ENCODE results near the gene ZFYVE28. TPM values are rescaled to one million over a fixed set of nuclear protein-coding genes. Genes with fewer than 3 reads are reported as not detected.
"Not testable (repeated sequence)": the region's sequence is repeated elsewhere in the genome, so short reads cannot be mapped to it uniquely, and the experiment has no call there.

Gene ZFYVE28
- 6.7 TPM for total RNA-seq
- long read RNA-seq, full-length matches to known transcripts: 5 of 31 reads
- long read RNA-seq, partial matches to known transcripts: 6 of 31 reads
- long read RNA-seq, other reads (novel, unspliced or antisense): 20 of 31 reads

DNA sequence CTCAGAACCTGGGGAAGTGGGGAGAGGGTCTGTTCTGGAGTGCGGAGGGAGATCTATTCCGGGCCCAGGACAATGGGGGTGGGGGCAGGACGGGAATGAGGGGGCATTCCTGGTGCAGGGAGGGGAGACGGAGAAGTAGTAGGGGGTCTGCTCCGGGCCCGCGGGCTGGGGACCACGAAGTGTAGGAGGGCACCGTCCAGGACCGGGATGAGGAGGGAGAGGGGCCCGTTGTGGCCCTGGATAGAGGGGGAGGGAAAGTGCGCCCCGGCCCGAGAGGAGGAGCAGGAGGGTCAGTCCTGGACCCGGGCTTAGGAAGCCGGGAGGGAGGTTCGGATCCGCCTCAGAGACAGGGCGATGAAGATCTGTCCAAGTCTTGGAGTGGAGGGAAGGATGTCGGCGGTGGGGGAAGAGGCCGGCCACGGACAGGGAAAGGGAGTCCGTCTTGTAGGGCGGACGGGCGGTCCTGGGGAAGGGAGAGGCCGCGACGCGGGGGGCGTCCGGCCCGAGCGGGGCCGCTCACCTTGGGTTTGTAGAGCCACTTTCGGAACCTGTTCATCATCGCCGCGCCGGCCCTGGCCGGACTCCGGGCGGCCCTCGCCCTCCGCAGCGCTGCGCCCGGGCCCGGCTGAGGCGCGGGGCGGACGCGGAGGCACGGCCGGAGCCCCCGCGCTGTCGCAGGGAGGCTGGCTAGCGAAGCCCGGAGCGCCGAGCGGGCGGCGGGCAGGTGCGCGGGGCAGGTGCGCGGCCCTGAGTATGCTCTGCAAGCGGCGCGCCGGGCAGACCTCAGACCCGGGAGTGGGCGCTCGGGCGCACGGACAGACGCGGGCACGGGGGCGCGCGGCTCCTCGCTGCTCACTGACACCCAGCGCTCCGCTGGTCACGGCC, at the start of gene ZFYVE28:
Gene ZFYVE28, minus strand, starts transcription at position 881 of the 885 bp plus-strand sequence. Its CDS starts 322 bp downstream, at position 559.
- intact Hi-C loops (cut with DNase I): loop anchor here (10.0 kb wide), 1 partner anchor 153 kb away; the partner anchor contains the start of gene MXD4
- ATAC-seq (ENCODE audit: poor library complexity) (no peak), DNase-seq (peak; percentile 48)

DNA sequence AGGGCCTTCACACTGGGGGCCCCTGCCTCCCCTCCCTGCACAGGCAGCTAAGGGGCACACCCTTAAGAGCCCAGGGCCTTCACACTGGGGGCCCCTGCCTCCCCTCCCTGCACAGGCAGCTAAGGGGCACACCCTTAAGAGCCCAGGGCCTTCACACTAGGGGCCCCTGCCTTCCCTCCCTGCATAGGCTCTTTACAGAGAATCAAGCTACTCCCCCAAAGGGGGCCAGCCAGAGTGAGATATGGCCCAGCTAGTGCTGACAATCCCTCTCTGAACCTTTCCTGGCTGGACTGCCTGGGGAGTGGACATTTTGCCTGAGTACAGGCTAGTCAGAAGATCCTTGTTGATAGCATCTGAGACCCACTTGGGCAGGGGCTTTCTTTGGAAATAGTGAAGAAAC, 47.1 kb upstream of the ZFYVE28 start:
- DNase-seq; ATAC-seq (ENCODE audit: poor library complexity); intact Hi-C loops (cut with DNase I): not testable (repeated sequence)

DNA sequence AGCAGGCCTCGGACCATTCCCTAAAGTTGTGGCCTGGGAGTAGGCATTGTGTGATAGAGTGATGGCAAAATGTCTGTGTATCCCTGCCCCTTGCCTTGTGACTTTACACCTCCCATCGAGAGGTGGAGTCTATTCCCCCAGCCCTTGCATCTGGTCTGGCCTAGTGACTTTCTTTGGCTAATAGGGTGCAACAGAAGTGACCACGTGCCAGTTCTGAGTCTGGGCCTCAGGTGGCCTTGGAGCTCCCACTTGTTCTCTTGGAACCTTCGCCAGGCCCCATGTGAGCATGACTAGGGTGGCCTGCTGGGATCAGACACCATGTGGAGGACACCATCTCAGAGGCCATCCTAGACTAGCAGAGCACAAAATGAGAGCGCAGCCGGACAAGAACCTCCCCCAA, 46.6 kb upstream of the ZFYVE28 start:
- ATAC-seq (ENCODE audit: poor library complexity) (no peak), DNase-seq (peak; percentile 34)
- intact Hi-C loops (cut with DNase I): no loop called here

DNA sequence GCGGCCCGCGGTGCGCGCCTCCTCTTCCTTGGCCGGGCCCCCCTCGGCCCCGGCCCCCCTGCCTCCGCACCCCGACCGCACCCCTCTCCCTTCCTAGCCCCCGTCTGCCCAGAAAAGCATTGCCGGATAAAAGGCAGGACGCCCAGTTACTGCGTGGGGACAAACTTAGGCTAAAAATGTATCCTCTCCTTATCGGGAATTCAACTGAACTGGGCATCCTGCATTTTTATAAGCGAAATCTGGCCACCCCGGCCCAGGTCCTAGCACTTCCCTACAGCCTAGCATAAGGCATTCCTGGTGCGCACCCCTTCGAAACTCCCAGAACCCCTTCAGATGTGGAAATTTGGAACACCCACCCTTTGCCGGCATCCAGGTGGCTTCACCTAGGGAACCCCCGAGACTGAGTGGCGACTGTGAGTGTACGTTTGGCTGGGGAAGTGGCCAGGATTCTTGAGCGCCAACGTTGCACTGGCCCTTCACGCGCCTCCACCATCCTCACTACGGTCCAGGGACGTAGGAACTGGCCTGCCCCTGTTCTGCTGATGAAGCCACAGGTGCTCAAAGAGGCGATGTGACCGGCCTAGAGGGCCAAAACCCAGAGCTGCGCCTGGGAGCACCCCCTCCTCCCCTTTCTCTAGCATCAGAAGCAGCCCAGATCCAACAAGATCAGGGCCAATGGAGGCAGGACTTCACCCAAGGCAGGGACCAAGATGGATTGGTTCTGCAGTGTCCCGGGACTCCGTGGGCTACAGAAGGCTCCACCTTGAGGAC, 44.7 kb upstream of the ZFYVE28 start:
- no peak for DNase-seq
- ATAC-seq (ENCODE audit: poor library complexity): no peak
- intact Hi-C loops (cut with DNase I): loop anchor here (5.0 kb wide), 1 partner anchor 246 kb away; no protein-coding TSS in a partner anchor

DNA sequence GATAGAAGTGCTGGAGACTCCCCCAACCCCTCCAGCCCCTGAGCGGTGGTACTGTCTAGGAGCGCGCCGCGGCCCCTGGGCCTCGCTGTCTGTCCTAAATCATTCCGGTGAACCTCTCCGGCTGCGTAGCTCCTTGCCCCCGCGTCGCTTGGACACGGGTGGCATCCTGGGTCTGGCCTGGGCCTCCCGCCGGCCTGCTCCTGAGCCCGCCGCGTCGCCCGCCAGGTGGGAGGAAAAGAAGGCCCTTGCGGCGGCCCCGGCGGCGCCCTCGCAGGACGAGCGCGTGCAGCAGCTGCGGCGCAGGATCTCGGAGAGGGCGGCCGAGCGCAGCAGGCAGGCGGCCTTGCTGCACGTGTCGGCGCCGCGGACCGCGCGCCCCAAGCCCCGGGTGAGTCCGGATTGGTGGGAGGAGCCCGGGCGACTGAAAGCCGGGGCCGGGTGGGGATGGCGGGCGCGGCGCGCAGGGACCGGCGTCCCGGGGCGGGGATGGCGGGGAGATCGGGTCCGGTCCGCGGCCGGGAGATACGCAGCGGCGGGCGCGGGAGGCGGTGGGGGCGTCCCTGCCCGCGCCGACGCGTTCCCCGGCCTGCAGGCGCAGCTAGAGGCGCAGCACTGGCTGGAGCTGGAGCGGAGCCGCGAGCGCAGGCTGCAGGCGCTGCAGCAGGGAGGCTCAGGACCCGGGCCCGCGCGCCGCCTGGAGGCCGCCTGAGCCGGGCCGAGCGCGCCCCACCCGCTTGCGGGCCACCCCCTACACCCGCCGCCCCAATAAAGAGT, 44.0 kb upstream of the ZFYVE28 start:
- peak; percentile 96 for ATAC-seq (ENCODE audit: poor library complexity)
- peak; percentile 77 for DNase-seq
- intact Hi-C loops (cut with DNase I): loop anchor here (5.0 kb wide), 1 partner anchor 245 kb away; no protein-coding TSS in a partner anchor

DNA sequence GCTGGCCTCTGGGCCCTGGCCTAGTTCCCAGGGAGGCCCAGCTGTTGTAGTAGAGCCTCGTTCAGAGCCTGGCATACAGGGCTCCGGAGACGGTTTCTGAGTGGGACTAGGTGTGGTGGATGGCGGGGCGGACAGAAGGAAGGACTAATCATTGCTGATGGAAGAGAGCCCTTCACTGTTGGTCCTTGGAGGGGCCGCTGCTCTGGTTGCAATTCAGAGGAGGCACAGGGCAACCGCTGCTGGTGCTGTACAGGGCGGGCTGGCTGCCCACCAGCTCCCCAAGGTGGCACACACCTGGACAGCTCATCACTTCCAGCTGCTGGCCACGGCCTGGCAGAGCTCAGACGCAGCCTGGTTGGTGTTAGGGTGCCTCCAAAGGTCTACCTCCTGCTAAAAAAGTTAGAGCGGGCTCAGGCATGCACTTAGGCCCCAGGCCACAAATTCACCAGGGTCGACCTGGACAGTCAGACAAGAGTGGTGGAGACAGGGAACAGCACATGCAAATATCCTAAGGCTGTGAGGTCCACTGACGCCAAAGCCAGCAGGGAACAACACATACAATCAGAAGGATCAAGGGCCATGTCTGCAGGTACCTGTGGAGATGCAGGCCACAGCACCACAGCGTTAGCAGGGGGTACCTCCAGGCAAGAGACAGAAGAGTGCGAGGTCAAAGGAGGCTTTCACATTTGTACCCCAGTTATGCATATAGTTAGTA, 43.0 kb upstream of the ZFYVE28 start:
- intact Hi-C loops (cut with DNase I): loop anchor here (5.0 kb wide), 1 partner anchor 244 kb away; no protein-coding TSS in a partner anchor
- ATAC-seq (ENCODE audit: poor library complexity): no peak

DNA sequence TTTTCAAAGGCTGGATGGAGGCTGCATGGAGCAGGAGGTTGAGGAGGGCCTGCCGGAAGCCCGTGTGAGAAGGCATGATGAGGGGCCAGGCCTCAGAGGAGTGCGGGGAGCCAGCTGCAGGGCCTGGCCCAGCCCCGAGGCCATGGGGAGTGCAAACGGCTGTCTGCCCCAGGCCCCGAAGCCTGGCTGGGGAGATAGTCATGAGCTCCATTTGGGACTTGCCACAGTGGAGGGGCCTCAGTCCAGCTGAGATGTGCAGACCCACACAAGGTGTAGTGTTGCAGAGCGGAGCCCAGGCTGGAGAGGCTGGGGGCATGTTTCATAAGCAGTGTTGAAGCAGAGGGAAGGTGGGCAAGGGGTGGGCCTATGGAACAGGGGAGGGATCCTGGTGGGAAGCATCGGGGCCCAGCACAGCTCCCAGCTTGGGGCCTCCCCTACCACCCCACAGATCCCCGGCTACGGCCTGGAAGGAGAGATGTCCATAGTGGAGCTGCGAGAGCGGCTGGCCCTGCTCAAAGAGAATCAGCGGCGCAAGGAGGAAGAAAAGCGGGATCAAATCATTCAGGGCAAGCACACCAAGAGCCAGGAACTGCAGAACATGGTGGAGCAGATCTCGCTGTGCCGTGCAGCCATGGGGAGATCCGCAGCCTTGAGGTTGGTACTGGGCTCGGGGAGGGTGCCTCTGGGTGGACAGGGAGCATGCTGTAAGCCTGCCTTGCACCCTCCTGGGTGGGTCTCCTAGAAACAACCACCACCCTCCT, 41.3 kb upstream of the ZFYVE28 start:
- DNase-seq: no peak
- ATAC-seq (ENCODE audit: poor library complexity): no peak
- intact Hi-C loops (cut with DNase I): loop anchor here (5.0 kb wide), 1 partner anchor 242 kb away; no protein-coding TSS in a partner anchor

More for the DNA sequence above, 43.0 kb upstream of the ZFYVE28 start:
- DNase-seq: no peak

DNA sequence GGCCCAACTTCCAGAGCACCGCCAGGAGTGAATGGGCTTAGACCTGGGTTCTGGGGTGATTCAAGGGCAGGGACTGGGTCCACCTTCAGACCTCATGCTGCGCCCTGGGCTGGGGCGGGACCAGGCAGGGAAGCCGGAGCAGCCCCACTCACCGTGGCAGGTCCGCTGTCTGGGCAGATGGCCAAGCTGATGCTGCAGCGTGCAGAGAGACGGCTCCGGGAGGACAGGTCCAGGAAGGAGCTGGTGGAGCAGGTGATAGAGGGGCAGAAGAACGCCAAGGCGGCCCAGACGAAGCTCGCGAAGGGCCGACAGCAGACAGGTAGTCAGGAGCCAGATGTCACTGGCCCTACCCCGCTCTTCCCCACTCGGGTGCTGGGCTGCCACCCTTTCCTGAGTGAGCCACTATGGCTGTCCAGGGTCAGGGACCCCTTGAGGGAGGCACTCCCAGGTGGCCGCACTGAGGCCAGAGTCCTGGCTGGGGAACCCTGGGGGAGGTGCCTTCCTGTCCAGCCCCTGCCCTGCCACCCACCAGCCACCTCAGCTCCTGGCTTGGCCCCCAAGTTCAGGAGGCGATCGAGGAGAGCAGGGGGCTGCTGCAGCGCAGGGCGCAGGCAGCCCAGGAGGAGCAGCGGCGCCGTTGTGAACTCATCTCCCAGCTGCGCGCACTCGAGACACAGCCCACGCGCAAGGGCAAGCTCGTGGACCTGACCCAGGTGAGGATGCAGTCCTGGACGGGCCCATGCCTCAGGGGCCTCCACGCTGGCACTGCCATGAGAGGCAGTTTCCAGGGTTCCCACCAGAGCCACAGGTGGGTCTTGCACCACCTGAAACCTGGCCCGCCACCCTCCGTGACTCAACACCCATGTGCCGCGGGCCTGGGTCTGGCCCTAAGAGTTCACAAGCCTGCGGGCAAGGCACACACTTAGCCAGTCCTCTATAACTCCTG, 40.4 kb upstream of the ZFYVE28 start:
- no peak for DNase-seq
- intact Hi-C loops (cut with DNase I): no loop called here
- no peak for ATAC-seq (ENCODE audit: poor library complexity)

DNA sequence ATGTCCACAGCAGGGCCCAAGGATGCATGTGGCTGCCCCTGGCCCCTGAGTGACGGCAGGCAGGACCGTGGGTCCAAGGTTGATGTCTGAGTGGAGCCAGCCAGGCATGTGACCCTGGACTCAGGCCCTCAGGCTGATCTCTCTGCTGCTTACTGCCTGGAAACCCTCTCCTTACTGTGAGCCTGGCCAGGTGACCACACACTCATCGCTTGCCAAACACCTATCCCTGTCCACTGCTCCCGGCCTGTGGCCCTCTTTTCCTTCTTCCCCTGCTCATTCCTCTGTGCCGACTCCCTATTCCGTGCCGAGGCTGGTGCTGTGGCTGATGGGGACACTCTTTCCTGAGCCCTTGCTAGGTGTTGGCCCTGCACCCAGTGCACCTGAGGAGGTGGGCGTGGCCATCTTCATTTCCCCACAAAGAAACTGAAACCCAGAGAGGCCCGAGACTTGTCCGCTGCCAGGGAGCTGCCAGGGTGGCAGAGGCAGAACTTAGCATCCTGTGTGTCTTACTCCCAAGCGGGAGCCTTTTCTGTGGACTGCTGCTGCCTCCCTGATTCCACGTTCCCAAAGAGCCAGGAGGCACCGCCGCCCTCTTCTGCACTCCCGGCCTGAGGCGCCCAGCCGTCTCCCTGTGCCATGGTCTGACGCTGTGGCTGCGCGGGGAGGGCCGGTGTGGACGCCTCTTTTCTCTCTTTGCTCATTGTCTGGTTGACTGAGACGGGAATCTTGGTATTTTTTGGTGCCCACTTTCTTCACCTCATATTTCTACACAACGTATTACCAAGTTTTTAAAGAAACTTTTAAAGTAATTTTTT, 39.2 kb upstream of the ZFYVE28 start:
- ATAC-seq (ENCODE audit: poor library complexity): no peak
- DNase-seq: no peak
- intact Hi-C loops (cut with DNase I): no loop called here

DNA sequence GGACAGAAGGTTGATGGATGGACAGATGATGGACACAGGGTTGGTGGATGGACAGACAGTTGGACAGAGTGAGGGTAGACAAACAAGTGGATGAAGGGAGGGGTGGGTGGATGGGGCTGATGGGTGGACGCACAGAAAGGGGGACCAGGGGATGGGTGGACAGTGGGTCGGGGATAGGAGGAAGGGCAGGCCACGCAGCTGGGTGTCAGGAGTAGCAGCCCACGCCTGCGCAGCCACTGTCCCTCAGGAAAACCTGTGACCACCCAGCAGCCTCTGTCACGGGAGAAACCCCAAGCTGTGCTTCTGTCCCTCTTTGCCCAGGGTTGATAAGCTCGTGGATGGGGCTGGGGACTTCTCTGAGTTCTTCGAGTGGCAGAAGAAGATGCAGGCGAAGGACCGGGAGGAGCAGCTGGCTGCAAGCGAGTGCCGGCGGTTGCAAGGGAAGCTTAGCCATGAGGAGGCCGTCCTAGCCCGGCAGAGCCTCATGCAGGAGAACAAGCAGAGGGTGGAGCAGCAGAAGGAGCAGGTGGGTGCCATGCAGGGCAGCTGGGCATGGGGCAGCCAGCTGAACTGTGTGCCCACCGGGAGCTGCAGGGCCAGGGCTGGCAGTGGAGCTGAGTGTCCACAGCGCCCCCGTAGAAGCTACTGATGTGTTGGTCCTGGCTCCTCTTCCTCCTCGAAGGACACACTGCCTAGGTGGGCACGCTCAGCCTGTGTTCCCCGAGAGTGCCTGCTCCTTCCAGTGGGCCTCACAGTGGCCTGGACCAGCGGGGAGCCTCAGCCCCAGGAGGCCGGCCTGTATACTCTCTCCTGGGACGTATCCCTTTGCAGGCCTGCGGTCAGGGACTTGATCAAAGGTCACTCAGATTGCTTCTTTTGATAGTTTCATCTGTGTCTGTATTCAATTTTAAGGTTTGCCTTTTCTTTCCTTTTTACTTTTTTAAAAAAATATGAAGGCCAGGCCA, 33.7 kb upstream of the ZFYVE28 start:
- no peak for DNase-seq
- intact Hi-C loops (cut with DNase I): no loop called here
- no peak for ATAC-seq (ENCODE audit: poor library complexity)

DNA sequence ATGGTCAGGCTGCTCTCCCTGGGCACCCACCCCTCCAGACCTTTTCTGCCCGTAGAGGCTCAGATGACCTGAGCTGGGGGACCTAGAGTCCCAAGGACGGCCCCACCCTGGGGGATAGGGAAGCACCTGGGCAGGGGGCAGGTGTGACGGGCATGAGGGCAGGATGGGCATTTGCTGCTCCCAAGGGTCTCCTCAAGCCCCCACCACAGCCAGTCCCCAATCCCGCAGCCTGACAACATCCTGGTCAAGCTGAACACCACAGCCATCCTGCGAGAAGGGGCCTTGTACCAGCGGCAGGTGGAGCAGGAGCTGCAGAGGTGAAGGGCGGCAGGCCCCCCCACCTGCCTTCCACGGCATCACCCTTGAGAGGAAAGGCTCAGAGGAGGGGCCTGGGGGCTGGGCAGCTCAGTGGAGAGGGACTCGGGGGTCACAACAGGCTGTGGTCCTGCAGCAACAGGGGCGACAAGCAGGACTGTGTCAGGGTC, 32.6 kb upstream of the ZFYVE28 start:
- DNase-seq (no peak), ATAC-seq (ENCODE audit: poor library complexity) (no peak)
- intact Hi-C loops (cut with DNase I): no loop called here

DNA sequence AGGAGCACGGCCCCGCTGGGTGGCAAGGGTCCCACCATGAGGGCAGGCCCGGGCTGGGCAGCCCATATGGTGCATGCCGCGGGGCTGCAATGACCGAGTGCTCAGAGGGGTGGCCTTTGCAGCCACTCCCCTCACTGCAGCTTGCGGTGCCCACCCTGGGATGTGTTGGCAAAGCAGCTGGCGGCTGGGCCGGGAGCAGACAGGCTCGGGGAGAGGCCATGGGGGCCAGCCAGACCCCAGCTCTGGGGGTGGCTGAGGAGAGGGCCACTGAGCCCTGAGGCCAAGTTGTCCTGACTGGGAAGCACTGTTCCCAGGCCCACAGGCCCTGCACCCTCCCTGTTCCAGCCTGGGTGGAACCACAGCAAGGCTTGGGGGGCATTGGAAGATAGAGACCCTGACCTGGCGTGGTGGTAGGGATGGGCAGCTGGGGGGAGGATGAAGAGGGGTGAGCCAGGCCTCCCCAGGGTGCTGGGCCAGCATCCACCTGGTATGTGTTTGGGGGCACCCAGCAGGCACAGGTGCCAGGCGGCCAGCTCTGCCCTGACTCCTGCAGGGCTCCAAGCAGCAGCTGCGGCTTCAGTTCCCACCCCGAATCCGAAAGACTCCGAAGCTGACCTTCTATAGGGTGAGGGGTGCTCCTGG, 32.1 kb upstream of the ZFYVE28 start:
- DNase-seq (no peak), ATAC-seq (ENCODE audit: poor library complexity) (no peak)
- intact Hi-C loops (cut with DNase I): no loop called here

DNA sequence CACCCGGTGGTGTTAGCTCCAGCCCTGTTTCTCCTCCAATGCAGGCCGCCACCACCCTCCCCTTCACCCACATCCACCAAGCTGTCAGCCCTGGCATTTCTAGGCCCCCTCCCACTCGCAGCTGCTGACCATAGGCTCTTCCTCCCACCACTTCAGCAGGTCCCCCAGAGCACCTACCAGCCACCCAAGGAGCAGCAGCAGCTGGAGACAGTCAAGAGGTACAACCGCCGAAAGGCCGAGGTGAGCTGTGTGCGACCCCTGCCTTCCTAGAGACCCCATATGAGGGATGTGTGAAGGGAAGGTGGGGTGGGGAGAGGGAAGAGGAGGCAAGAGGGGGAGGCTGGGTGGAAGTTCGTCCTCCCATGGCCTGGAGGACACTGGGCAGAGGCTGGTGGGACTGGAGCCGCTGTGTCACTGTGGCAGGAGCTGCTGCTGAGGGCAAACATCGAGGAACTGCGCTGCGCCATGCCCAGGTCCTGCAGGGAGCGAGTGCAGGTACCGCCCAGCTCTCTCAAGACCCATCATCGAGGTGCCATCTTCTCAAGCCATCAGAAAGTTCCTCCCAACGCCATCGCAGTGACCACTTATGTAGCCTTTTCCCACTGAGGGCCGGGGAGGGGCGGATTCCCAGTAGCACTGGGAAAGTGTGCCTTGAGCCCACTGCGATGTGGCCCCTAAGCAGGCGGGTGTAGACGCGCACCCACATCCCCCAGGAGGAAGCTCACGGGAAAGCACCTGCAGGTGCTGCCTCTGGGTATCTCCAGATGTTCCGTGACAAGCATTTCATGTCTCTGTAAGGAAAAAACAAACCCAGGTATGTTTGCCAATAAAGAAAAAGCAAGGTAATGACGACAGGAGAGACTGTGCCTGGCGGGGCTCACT, 31.3 kb upstream of the ZFYVE28 start:
- DNase-seq (peak; percentile 23), ATAC-seq (ENCODE audit: poor library complexity) (no peak)
- intact Hi-C loops (cut with DNase I): no loop called here
